Vagina (tissue), 2 donors: ENCODE measurements around the gene CFD.

Experiments used
- POLR2A ChIP-seq, 2 donors: fragments of 450-650 bp; IDR thresholded peaks; one replicate each; pipeline ENCODE4 v1.6.1; 2017; ENCODE audit warnings: antibody characterized with exemption in 2 of 2, mild to moderate bottlenecking in 2 of 2, moderate library complexity in 2 of 2
- TF ChIP-seq, protein P1 (sequence below), 3 experiments: fragments of 450-650 bp in 2 of 3; fragments of 200-600 bp in 1 of 3; sonication (generic) in 1 of 3; IDR thresholded peaks; one replicate each; pipeline ENCODE4 v1.5.1; 2017 to 2019; ENCODE audit warnings: antibody characterized with exemption in 3 of 3, mild to moderate bottlenecking in 2 of 3, moderate library complexity in 2 of 3

DNA sequence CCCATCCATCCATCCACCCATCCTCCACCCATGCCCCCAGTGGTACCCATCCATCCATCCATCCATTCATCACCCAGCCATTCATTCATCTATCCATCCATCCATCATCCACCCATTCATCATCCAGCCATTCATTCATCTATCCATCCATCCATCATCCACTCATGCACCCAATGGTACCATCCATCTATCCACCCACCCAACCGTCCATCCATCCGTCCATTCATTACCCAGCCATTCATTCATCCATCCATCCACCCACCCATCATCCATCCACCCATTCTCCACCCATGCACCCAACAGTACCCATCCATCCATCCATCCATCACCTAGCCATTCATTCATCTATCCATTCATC is 43.0 kb upstream of the CFD start:
- no peak for TF ChIP-seq POLR2A (IDR thresholded peaks at IDR 0.05)
- TF ChIP-seq, protein P1, sequence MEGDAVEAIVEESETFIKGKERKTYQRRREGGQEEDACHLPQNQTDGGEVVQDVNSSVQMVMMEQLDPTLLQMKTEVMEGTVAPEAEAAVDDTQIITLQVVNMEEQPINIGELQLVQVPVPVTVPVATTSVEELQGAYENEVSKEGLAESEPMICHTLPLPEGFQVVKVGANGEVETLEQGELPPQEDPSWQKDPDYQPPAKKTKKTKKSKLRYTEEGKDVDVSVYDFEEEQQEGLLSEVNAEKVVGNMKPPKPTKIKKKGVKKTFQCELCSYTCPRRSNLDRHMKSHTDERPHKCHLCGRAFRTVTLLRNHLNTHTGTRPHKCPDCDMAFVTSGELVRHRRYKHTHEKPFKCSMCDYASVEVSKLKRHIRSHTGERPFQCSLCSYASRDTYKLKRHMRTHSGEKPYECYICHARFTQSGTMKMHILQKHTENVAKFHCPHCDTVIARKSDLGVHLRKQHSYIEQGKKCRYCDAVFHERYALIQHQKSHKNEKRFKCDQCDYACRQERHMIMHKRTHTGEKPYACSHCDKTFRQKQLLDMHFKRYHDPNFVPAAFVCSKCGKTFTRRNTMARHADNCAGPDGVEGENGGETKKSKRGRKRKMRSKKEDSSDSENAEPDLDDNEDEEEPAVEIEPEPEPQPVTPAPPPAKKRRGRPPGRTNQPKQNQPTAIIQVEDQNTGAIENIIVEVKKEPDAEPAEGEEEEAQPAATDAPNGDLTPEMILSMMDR (IDR thresholded peaks at IDR 0.05): no peak
